ENCODE results near the gene KLRC4. TPM values are rescaled to one million over a fixed set of nuclear protein-coding genes. Genes with fewer than 3 reads are reported as not detected.

Gene KLRC4
- total RNA-seq, 1 donor from 2014 or later: not detected

DNA sequence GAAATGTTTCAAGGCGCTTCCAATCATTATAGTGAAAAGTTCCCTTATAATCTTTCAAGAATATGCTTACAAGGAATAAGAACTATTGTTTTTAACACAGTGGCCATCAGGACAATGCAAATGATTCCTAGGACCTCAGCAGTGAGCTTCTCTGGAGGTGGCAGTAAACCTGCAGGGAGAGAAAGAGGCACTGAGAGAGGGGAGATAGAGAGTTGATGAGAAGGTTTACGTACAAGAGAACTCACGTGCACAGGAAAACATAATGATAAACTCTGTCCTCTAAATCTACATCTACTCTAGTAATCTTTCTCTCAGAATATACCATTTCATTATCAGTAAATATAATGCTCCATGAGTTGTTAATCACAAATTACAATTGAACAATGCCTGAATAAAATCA, 715 bp downstream of the KLRC4 start:
- peaks cover 2% of the 10 kb centered on the region for H3K9me3 Mint-ChIP-seq
- H3K27me3 Mint-ChIP-seq (ENCODE audit: low read depth): no peaks in the 10 kb centered on the region
- TF ChIP-seq, protein P1, sequence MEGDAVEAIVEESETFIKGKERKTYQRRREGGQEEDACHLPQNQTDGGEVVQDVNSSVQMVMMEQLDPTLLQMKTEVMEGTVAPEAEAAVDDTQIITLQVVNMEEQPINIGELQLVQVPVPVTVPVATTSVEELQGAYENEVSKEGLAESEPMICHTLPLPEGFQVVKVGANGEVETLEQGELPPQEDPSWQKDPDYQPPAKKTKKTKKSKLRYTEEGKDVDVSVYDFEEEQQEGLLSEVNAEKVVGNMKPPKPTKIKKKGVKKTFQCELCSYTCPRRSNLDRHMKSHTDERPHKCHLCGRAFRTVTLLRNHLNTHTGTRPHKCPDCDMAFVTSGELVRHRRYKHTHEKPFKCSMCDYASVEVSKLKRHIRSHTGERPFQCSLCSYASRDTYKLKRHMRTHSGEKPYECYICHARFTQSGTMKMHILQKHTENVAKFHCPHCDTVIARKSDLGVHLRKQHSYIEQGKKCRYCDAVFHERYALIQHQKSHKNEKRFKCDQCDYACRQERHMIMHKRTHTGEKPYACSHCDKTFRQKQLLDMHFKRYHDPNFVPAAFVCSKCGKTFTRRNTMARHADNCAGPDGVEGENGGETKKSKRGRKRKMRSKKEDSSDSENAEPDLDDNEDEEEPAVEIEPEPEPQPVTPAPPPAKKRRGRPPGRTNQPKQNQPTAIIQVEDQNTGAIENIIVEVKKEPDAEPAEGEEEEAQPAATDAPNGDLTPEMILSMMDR (conservative IDR thresholded peaks at IDR 0.05): no peak
- no peak for DNase-seq (ENCODE audit: low read depth, low spot score)
- H3K36me3 Mint-ChIP-seq (ENCODE audit: low read depth): no peaks in the 10 kb centered on the region
- H3K4me1 Mint-ChIP-seq: no peaks in the 10 kb centered on the region
- no peak overlapping the region for H3K27ac Mint-ChIP-seq (ENCODE audit: unreplicated experiment)
- H3K4me3 Mint-ChIP-seq: no peak overlapping the region

DNA sequence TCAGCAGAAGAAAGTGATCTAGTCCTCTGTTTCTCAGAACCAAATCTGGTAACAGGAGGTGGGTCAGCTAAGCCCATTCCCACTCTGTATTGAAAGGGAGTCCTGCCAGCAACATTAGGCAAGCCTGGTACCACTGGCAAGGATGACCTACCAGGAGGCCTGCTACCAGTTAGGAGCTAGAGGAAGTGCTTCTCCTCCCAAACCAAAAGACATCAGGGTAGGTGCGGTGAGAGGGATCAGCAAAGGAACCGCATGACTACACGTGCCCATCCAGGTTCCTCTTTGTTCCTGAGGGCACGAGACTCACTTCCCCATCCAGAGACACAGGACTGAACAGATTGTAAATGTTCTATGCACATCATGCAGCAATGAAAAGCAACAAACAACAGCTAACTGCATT, 2.8 kb downstream of the KLRC4 start:
- peaks cover 2% of the 10 kb centered on the region for H3K9me3 Mint-ChIP-seq
- no peaks in the 10 kb centered on the region for H3K27me3 Mint-ChIP-seq (ENCODE audit: low read depth)
- no peak for DNase-seq (ENCODE audit: low read depth, low spot score)
- no peaks in the 10 kb centered on the region for H3K36me3 Mint-ChIP-seq (ENCODE audit: low read depth)
- TF ChIP-seq, protein P1 (conservative IDR thresholded peaks at IDR 0.05): no peak
- no peak overlapping the region for H3K4me3 Mint-ChIP-seq
- H3K4me1 Mint-ChIP-seq: no peaks in the 10 kb centered on the region
- H3K27ac Mint-ChIP-seq (ENCODE audit: unreplicated experiment): no peak overlapping the region

DNA sequence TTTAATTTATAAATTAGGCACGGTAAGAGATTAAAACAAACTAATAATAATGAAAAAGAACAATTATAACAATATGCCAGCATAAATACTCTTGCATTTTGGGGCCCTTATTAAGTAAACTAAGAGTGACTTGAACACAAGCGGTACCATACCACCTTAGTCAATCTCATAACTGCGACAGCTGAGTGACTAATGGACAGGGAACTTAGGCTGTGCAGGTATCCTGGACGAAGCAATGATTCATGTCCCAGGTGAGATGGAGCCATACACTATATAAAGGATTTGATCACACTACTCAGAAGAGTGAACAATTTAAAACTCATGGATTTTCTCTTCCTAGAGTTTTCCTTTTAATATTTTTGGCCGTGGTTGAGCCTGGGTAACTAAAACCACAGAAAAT, 4.3 kb downstream of the KLRC4 start:
- no peak for DNase-seq (ENCODE audit: low read depth, low spot score)
- Mint-ChIP-seq H3K27me3 (ENCODE audit: low read depth) (no peaks in the 10 kb centered on the region), H3K4me1 (no peaks in the 10 kb centered on the region), H3K27ac (ENCODE audit: unreplicated experiment) (no peak overlapping the region), H3K36me3 (ENCODE audit: low read depth) (no peaks in the 10 kb centered on the region), H3K4me3 (no peak overlapping the region), H3K9me3 (peaks cover 2% of the 10 kb centered on the region)
- TF ChIP-seq, protein P1 (conservative IDR thresholded peaks at IDR 0.05): no peak

DNA sequence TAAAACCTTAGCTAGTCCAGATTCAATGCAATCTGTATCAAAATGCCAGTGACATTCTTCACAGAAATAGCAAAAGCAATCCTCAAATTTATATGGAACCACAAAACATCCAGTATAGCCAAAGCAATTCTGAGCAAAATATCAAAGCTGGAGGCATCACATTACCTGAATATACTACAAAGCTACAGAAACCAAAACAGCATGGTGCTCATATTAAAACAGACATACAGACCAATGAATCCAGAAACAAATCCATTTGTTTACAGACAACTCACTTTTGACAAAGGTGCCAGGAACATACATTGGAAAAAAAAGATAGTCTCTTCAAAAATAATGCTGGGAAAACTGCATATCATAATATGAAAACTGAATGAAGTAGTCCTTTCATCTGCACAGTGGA, 4.8 kb downstream of the KLRC4 start:
- H3K27me3 Mint-ChIP-seq (ENCODE audit: low read depth): no peaks in the 10 kb centered on the region
- TF ChIP-seq, protein P1 (conservative IDR thresholded peaks at IDR 0.05): no peak
- H3K27ac Mint-ChIP-seq (ENCODE audit: unreplicated experiment): no peak overlapping the region
- no peaks in the 10 kb centered on the region for H3K36me3 Mint-ChIP-seq (ENCODE audit: low read depth)
- H3K9me3 Mint-ChIP-seq: peaks cover 2% of the 10 kb centered on the region
- no peak overlapping the region for H3K4me3 Mint-ChIP-seq
- no peak for DNase-seq (ENCODE audit: low read depth, low spot score)
- no peaks in the 10 kb centered on the region for H3K4me1 Mint-ChIP-seq

DNA sequence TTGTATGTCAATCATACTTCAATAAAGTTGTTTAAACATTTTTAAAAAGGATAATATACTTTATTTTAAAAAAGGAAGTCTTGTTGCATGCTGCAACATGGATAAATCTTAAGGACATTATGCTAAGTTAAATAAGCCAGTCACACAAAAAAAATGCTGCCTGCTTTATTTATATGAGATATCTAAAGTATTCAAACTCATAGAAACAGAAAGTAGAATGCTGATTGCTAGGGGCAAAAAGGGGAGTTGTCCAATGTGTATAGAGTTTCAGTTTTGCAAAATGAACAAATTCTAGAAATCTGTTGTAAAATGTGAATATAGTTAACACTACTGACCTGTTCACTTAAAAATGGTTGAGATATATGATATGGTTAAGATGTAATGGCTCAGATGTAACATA, 8.7 kb downstream of the KLRC4 start:
- peaks cover under 1% of the 10 kb centered on the region for H3K4me1 Mint-ChIP-seq
- H3K36me3 Mint-ChIP-seq (ENCODE audit: low read depth): no peaks in the 10 kb centered on the region
- no peaks in the 10 kb centered on the region for H3K27me3 Mint-ChIP-seq (ENCODE audit: low read depth)
- H3K4me3 Mint-ChIP-seq: no peak overlapping the region
- TF ChIP-seq, protein P1 (conservative IDR thresholded peaks at IDR 0.05): no peak
- H3K9me3 Mint-ChIP-seq: peaks cover 2% of the 10 kb centered on the region
- DNase-seq (ENCODE audit: low read depth, low spot score): no peak
- no peak overlapping the region for H3K27ac Mint-ChIP-seq (ENCODE audit: unreplicated experiment)

DNA sequence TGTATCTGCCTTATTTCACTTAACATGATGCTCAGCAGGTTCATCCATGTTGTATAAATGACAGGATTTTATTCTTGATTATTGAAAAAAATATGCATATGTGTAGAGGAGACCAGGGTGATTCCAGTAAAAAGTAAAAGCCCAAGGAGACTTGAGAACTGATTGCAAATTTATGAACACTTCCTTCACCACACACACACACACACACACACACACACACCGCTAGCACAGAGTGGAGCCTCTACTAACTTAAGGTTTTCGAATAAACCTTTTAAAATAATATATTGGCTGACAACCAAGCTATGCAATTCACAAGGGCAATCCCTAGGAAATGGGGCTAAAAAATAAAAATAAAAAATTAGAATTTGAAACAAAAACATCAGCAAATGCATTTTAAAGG, 11.4 kb downstream of the KLRC4 start:
- Mint-ChIP-seq H3K9me3 (no peaks in the 10 kb centered on the region), H3K27ac (ENCODE audit: unreplicated experiment) (no peak overlapping the region), H3K36me3 (ENCODE audit: low read depth) (no peaks in the 10 kb centered on the region), H3K4me3 (no peak overlapping the region), H3K4me1 (peaks cover 6% of the 10 kb centered on the region), H3K27me3 (ENCODE audit: low read depth) (no peaks in the 10 kb centered on the region)
- DNase-seq (ENCODE audit: low read depth, low spot score): no peak
- TF ChIP-seq, protein P1 (conservative IDR thresholded peaks at IDR 0.05): no peak

Data from neural crest cell (in vitro differentiated cells).